K562 (cell line): ENCODE measurements around the gene PYGO2. TPM values are rescaled to one million over a fixed set of nuclear protein-coding genes. Genes with fewer than 3 reads are reported as not detected.

Experiments
- CTCF ChIP-seq, 3 experiments: IDR thresholded peaks in 2 of 3; conservative IDR thresholded peaks in 1 of 3; 2 replicates each; pipeline ENCODE4 v1.5.1; 2011 to 2012; ENCODE audit warnings: low read length in 3 of 3, mild to moderate bottlenecking in 3 of 3, control low read depth in 2 of 3, improper control_type of control experiment in 1 of 3, inconsistent platforms in 1 of 3, low read depth in 1 of 3, mixed read lengths in 1 of 3, moderate library complexity in 1 of 3; ENCODE audit not compliant: insufficient read depth in 2 of 3
- DMBX1 ChIP-seq: fragments of 250-450 bp; sonication (Bioruptor Pico); IDR thresholded peaks from 2 replicates; pipeline ENCODE4 v1.8.0; 2022; ENCODE audit warnings: inconsistent platforms, mild to moderate bottlenecking, moderate library complexity, borderline replicate concordance
- HDAC2 ChIP-seq: fragments of 450-650 bp; IDR thresholded peaks from 2 replicates; pipeline ENCODE4 v1.6.1; 2016; ENCODE audit warnings: mild to moderate bottlenecking
- ILK ChIP-seq: fragments of 450-650 bp; IDR thresholded peaks from 2 replicates; pipeline ENCODE4 v1.6.1; 2016; ENCODE audit warnings: missing genetic modification characterization, low read depth, mild to moderate bottlenecking, missing compliant biosample characterization, moderate library complexity, borderline replicate concordance
- KAT7 ChIP-seq: sonication (generic); formaldehyde crosslinking; IDR thresholded peaks from 2 replicates; pipeline ENCODE4 v1.8.0; 2022; ENCODE audit warnings: missing genetic modification reagents, mild to moderate bottlenecking, borderline replicate concordance
- MAFG ChIP-seq: fragments of 450-650 bp; conservative IDR thresholded peaks from 2 replicates; pipeline ENCODE4 v1.6.1; 2016; ENCODE audit warnings: missing genetic modification characterization, missing compliant biosample characterization
- MTA2 ChIP-seq: fragments of 450-650 bp; IDR thresholded peaks from 2 replicates; pipeline ENCODE4 v1.6.1; 2016; ENCODE audit warnings: low read depth
- NCOA1 ChIP-seq: fragments of 450-650 bp; IDR thresholded peaks from 2 replicates; pipeline ENCODE4 v1.6.1; 2016; ENCODE audit warnings: low read depth
- NUFIP1 ChIP-seq: fragments of 450-650 bp; IDR thresholded peaks from 2 replicates; pipeline ENCODE4 v1.6.1; 2018; ENCODE audit not compliant: partially characterized antibody
- RB1 ChIP-seq: fragments of 450-650 bp; IDR thresholded peaks from 2 replicates; pipeline ENCODE4 v1.6.1; 2017; ENCODE audit warnings: low read depth, mild to moderate bottlenecking
- RBFOX2 ChIP-seq: fragments of 200-400 bp; formaldehyde crosslinking; IDR thresholded peaks from 2 replicates; pipeline ENCODE4 v1.6.1; 2017; ENCODE audit warnings: low read depth, mild to moderate bottlenecking, low read length, moderate library complexity
- SFPQ ChIP-seq: fragments of 200-400 bp; formaldehyde crosslinking; IDR thresholded peaks from 2 replicates; pipeline ENCODE4 v1.6.1; 2017; ENCODE audit warnings: mild to moderate bottlenecking, low read depth, low read length, moderate library complexity
- TCFL5 ChIP-seq: fragments of 250-450 bp; sonication (Bioruptor Pico); conservative IDR thresholded peaks from 2 replicates; pipeline ENCODE4 v1.6.1; 2021; ENCODE audit warnings: mild to moderate bottlenecking, moderate library complexity, matching md5 sums
- ZHX1 ChIP-seq: fragments of 150-350 bp; conservative IDR thresholded peaks from 2 replicates; pipeline ENCODE4 v1.6.1; 2014; ENCODE audit warnings: low read length
- ZNF274 ChIP-seq: IDR thresholded peaks from 2 replicates; pipeline ENCODE4 v1.6.1; 2011; ENCODE audit warnings: low read depth, mild to moderate bottlenecking, low read length, moderate library complexity, borderline replicate concordance
- ZNF311 ChIP-seq: fragments of 250-450 bp; sonication (Bioruptor Pico); IDR thresholded peaks from 2 replicates; pipeline ENCODE4 v1.4.0; 2020; ENCODE audit warnings: mild to moderate bottlenecking, moderate library complexity
- ZNF449 ChIP-seq: fragments of 250-450 bp; sonication (Bioruptor Pico); IDR thresholded peaks from 2 replicates; pipeline ENCODE4 v1.8.0; 2022; ENCODE audit warnings: moderate library complexity, mild to moderate bottlenecking, inconsistent platforms
- ZNF507 ChIP-seq: conservative IDR thresholded peaks from 2 replicates; pipeline ENCODE4 v1.6.1; 2017; ENCODE audit warnings: missing genetic modification characterization, missing compliant biosample characterization
- polyA plus RNA-seq, 8 experiments: library from polyadenylated mRNA; depleted of rRNA in 4 of 8; stranded (reverse) in 5 of 8; unstranded in 3 of 8; fragments of >200 nt; fragmentation: Nextera tagmentation in 2 of 8; fragmentation: Illumina TruSeq in 1 of 8; extraction: Ambion mirVana in 2 of 8; extraction: Trizol in 1 of 8; gene quantifications; 2 replicates each; pipeline versions ENCODE4 v1.2.1 to v1.2.3, GENCODE V29; 2011 to 2014; ENCODE audit warnings: inconsistent platforms in 1 of 8, missing spikeins in 1 of 8
- total RNA-seq, 7 experiments: library from RNA; depleted of rRNA in 6 of 7; stranded (reverse); fragments of >200 nt in 6 of 7; fragmentation: Illumina TruSeq in 2 of 7; extraction: Trizol in 2 of 7; gene quantifications; 2 replicates each; pipeline versions ENCODE4 v1.2.1 to v1.2.3, GENCODE V29; 2011 to 2021; ENCODE audit warnings: low replicate concordance in 1 of 7

The PYGO2 gene
- total and polyA plus RNA-seq, 9 of the 15 experiments (the other 6 are each of a cell fraction or from before 2014, with no cell fraction given) = 8.3 to 36.2 (median 18.2) TPM

- TF ChIP-seq ZHX1 = no peak
- no peak for TF ChIP-seq MAFG (tag)
- no peak for TF ChIP-seq RB1
- TF ChIP-seq NCOA1 = no peak
- TF ChIP-seq ZNF274 = no peak
- no peak for TF ChIP-seq ZNF507 (tag)
- TF ChIP-seq NUFIP1 = peak; percentile 3
- no peak for TF ChIP-seq ILK (tag)
- TF ChIP-seq CTCF (IDR thresholded peaks at IDR 0.05 in 2 of 3, conservative IDR thresholded peaks at IDR 0.05 in 1 of 3; ENCODE audit: insufficient read depth in 2 of 3, low read depth in 1 of 3, low read length in 3 of 3) = peak in 1 of 3 experiments; percentile 18; a peak in 1 of 6 replicates
- no peak for TF ChIP-seq TCFL5
- no peak for TF ChIP-seq SFPQ
- peak; percentile 53; the same call in 1 of the 2 replicates for TF ChIP-seq DMBX1 (CRISPR knock-in tag)
- no peak for TF ChIP-seq MTA2
- no peak for TF ChIP-seq ZNF311
- peak; percentile 36; the same call in 1 of the 2 replicates for TF ChIP-seq KAT7 (CRISPR knock-in tag)
- TF ChIP-seq RBFOX2 = peak; percentile 81
- TF ChIP-seq HDAC2 = peak; percentile 72; the same call in 1 of the 2 replicates
- TF ChIP-seq ZNF449 (CRISPR knock-in tag) = no peak
Observed at GRCh38 chr1:154999571-155000410, 38.2 kb upstream of the PYGO2 start (continued).
